ENCODE data around the gene TAB3.

TAB3 gene

DNA sequence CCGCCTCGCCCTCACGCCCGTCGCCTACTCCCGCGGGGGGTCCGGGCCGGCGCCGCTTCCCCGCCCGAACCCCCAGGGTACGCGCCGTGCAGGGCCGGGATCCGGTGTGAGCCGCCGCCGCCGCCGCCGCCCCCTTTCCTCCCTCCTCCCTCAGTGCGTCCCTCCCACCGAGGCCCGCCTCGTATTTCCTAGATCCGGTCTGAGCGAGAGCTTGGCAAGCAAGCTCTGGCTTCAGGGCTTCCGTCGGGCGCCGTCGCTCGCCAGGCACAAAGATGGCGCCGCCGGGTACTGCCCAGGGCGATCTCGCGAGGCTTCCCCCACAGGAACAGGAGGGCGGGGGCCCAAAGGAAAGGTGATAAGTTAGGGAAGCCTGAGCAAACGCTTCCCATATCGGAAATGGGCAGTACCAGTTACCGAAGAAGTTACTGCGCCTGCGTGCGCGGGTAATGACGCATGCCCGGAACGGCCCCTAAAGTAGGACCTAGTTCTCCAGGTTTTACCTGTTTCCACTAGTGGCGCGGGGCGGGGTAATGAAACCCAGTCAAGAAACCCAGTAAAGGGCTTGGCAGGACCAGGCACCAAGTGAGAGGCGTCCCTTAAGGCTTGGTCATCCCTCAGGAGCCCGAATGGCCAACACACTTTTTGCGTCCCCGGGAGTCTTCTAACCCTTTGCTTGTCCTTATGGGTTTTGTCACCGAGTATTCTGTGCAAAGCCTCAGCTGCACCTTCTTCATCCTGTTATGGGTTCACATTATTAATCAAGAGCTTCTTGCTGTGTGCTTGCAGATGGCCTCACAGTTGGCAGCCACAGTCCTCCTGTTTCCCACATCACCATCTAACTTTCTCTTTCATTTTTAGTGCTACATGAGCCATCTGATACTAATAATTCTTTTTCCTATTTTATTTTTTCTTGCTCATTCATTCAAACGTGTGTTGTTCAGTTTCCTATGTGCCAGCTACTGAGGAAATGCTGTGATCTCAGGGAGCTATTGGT lies at the start of gene TAB3:
TSS of gene TAB3 (minus strand) at position 108 of the 994 bp plus-strand sequence. CDS start 29,666 bp downstream, outside the sequence.
- DNase-seq (ENCODE audit: low read depth in 2 of 3, low spot score in 1 of 3) = peak; percentile 74 to 89 (median 84)

GRCh38 chrX:30938295-30938694 lies 49.2 kb upstream of the TAB3 start:
- DNase-seq (ENCODE audit: low read depth in 2 of 3, low spot score in 1 of 3) = no peak

DNA sequence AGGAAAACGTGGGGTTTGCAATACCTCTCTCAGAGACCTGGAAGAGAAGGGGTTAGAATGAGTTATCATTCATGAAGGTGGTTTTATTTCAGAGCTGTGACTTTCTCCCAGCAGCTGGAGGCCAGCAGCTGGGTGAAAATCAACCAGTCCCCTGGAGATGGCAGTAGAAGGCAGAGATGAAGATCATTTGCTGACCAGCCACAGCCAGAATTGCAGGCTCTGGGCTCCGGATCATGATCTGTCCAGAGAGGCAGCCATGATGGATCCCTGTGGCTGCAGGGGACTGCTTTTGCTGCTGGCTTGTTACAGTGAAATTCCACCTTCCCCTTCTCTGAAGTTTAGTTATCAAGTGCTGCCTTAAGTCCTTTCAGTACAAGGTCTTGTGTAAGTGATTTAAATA lies 46.9 kb upstream of the TAB3 start:
- DNase-seq (ENCODE audit: low read depth in 2 of 3, low spot score in 1 of 3) = no peak

DNA sequence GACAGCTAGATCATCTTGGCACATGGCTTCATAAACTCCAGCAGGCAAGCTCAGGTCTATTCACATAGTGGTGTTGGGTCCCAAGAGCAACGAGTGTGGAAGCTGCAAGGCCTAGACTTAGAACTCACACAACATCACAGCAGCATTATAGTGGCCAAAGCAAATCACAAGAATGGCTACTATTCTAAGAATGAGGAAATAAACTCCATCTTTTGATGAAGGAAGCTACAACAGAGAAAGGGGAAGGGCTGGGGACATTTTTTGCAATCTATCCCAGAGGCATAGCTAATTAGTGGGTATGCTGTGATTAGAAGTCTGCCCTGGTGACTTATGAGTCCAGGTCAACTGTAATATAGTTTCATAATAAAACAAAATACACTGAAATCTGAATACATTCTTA lies 42.9 kb upstream of the TAB3 start:
- DNase-seq (ENCODE audit: low read depth in 2 of 3, low spot score in 1 of 3) = no peak

- DNase-seq (ENCODE audit: low read depth in 2 of 3, low spot score in 1 of 3) = no peak
Observed at GRCh38 chrX:30930679-30931078, 41.6 kb upstream of the TAB3 start.

- no peak for DNase-seq (ENCODE audit: low read depth in 2 of 3, low spot score in 1 of 3)
Observed at GRCh38 chrX:30930143-30930542, 41.1 kb upstream of the TAB3 start.

DNA sequence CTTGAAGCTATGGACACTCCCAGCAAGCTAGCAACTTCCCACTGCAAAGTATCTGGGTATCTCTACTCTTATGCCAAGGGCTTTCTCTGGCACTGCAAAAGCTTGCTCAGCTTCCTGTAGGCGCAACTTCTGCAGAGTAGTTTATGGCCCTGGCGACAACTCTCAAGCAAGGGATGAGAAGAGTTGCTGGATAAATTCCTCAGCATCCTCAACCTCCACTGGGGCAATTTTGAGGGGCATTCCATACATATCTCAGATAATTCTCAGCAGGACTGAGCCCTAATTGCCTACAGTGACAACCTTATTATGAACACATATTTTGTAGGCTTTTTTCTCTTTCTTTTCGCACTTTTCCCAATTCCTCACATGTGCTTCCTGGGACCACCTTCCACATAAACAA lies 31.2 kb upstream of the TAB3 start:
- no peak for DNase-seq (ENCODE audit: low read depth in 2 of 3, low spot score in 1 of 3)

GRCh38 chrX:30918480-30918879 lies 29.4 kb upstream of the TAB3 start:
- no peak for DNase-seq (ENCODE audit: low read depth in 2 of 3, low spot score in 1 of 3)

- no peak for DNase-seq (ENCODE audit: low read depth in 2 of 3, low spot score in 1 of 3)
Observed at GRCh38 chrX:30913492-30913891, 24.4 kb upstream of the TAB3 start.

DNA sequence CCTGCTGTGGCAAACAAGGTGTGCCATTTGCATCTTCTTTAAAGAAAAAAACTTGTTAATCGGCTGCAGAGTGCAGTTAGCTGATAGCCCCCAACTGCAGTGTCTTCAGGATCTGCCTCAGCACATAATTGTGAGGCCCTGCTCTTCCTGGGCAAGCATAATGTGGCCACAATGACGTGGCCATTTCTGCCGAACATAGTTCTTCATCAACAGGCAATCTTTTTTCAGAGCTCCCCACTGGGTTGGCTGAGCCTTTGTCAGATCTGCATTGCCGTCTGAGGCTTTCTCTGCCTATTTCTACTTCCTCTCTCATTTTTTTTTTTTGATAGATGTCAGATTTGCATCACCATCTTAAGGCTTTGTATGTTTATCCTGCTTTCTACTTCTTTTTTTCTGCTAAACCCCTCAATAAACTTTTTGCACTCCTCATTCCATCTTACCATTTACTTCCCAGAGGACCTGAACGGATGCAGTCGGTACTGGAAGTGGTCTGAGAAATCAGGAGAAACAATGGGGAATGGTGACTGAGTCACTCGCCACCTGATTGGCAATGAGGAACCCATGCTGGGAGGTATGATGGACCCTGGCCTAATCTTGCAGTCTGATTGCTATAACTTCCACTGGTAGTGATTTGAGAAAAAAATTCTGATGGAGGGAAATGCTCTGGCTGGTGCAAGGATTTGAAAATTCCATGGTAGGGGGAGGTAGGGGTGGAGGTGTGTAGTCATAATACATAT lies 21.2 kb upstream of the TAB3 start:
- DNase-seq (ENCODE audit: low read depth in 2 of 3, low spot score in 1 of 3) = no peak

- no peak for DNase-seq (ENCODE audit: low read depth in 2 of 3, low spot score in 1 of 3)
Observed at GRCh38 chrX:30906726-30907125, 17.7 kb upstream of the TAB3 start.

- no peak for DNase-seq (ENCODE audit: low read depth in 2 of 3, low spot score in 1 of 3)
Observed at GRCh38 chrX:30905321-30905720, 16.3 kb upstream of the TAB3 start.

- no peak for DNase-seq (ENCODE audit: low read depth in 2 of 3, low spot score in 1 of 3)
Observed at GRCh38 chrX:30904632-30905031, 15.6 kb upstream of the TAB3 start.

DNA sequence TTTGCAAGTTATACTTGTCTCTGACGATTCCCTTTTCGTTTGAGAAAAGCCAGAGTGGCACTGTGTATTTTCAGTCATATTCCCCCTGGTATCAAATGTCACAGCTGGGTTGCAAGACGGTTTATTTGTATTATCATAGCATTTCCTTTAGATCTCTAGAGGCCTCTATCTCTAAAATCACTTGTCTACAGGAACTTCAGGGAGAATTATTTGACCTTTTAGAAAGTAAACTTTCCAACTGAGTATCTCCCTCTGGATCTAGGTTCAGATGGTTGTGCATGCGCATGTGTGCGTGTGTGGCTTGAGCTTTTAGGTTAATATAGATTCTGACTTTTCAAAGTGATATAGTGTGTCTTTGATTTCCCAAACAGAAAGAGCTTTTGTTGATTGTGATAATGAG lies 15.1 kb upstream of the TAB3 start:
- no peak for DNase-seq (ENCODE audit: low read depth in 2 of 3, low spot score in 1 of 3)

DNA sequence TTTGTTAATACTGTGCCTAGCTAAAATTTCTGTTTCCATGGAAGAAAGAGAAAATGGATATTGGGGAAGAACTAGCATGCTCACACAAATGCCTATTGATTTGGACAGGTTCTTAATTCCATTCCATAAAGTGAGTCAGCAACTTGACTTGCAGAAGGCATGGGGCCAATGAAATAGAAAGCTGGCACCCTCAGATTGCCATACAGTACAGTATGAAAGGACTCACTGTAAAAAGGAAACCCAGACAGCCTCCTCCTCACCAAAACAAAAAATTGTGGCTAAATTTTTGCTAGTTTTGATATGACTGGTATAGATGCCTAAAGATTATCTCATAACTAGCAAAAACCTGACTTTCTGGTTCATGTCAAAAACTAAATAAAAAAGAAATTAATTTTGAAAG lies 11.2 kb upstream of the TAB3 start:
- no peak for DNase-seq (ENCODE audit: low read depth in 2 of 3, low spot score in 1 of 3)

- no peak for DNase-seq (ENCODE audit: low read depth in 2 of 3, low spot score in 1 of 3)
Observed at GRCh38 chrX:30898886-30899285, 9.8 kb upstream of the TAB3 start.

DNA sequence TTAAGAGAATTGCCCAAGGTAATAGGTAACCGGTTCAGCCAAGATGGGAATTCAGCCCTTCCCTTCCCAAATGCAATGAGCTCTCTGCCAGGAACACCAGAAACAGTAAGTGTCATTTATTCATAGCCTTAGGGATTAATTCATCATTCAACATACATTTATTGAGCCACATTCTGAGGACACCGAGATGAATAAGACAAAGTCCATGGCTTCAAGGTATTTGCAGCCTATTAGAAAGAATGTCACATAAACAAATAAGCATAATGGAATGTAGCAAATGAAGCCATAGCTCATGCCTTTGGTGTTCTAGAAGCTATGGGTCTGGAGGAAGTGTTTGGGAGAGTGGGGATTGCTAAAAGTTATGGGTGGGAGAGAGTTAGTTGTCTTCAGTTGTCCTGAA lies 6.3 kb upstream of the TAB3 start:
- DNase-seq (ENCODE audit: low read depth in 2 of 3, low spot score in 1 of 3) = no peak

- no peak for DNase-seq (ENCODE audit: low read depth in 2 of 3, low spot score in 1 of 3)
Observed at GRCh38 chrX:30893206-30893605, 4.2 kb upstream of the TAB3 start.

- no peak for DNase-seq (ENCODE audit: low read depth in 2 of 3, low spot score in 1 of 3)
Observed at GRCh38 chrX:30892591-30892990, 3.5 kb upstream of the TAB3 start.

- DNase-seq (ENCODE audit: low read depth in 2 of 3, low spot score in 1 of 3) = peak in 2 of 3 donors; percentile 15 to 24
Observed at GRCh38 chrX:30888526-30889146, 418 bp downstream of the TAB3 start.

DNA sequence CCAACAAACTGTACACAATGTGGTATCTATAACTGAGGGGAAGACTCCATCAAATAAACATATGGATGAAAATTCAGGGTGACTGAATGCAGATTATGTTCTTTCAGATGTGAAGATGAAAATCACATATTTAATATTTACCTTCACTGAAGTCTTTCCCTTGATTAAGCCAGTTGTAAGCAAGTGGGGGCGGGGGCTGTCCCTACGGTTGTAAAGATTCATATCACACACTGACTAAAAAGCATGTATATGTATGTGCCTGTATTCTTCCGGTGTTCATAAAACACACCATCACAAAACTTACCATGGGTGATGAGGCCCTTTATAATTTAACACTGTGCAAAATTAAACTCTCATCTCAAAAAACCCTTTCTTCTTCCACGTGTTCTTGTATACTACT lies 1.3 kb downstream of the TAB3 start:
- peak in 2 of 3 donors; percentile 34 to 41 for DNase-seq (ENCODE audit: low read depth in 2 of 3, low spot score in 1 of 3)

DNA sequence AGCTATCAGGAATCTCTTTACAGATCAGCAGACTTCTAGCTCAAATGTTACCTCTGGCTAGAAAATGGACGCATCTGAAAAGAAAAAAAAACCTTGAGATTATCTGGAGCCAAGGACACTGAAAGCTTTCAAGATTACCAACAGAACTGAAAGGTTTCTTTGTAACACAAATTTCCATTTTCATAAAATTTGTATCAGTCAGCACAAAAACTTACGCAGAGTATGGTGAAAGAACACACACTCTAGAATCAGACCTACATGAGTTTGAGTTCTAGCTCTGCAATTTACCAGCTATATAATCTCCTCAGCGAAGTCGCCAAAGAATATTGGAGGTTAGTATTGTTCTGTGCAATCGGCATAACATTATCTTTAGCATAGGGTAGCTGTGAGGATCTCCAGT lies 1.8 kb downstream of the TAB3 start:
- DNase-seq (ENCODE audit: low read depth in 2 of 3, low spot score in 1 of 3) = no peak

Measured in stimulated activated CD4-positive, alpha-beta T cell treated with anti-CD3 and anti-CD28 coated beads, Interleukin-12 subunit alpha, Interleukin-12 subunit beta, amount 100 ng/mL, for 48 hours (primary cell).